Measurements from ENCODE around the gene LETM1. TPM values are rescaled to one million over a fixed set of nuclear protein-coding genes. Genes with fewer than 3 reads are reported as not detected.

The LETM1 gene
- total RNA-seq, 1 donor from 2014 or later, result 60.3 TPM

DNA sequence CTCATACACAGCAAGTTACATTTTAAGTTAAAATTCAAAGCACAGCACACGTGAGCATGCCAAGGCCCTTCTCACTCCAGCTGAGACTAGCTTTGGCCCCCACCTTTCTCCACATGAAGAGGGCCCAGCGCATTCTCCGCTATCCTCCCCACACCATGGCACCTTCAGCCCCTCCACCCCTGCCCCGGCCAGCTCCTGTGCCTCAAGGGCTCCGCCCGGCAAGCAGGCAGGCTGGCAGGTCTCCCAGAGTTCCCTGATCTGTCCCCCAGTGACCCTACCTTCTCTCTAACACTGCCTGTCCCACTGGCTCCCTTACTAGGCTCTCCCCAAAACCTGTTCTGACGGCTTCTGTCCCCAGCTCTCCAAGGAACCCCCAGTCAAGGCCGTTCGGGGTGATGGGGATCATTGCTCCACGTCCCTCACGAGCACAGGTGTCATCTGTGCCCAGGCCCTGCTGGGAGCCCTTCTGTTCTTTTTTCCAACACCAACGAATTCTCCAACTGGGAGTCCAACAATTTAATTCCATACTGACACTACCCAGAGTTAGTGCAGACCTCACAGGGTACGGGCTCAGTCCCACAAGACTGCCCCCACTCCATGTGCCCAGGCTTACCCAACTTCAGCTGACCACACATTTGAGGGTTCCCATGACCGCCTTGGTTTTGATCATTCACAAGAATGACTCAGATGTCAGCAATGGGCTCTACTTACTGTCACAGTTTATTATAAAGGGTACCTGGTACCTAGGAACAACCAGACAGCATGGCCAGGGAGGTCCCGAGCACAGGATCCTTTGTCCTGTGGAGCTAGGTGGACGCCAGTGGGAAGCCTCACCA lies 4.2 kb downstream of the LETM1 start:
- H3K9me3 Mint-ChIP-seq (ENCODE audit: unreplicated experiment), result no peaks in the 10 kb centered on the region
- H3K4me1 Mint-ChIP-seq (ENCODE audit: low read depth, unreplicated experiment), result peaks cover 13% of the 10 kb centered on the region
- Histone ChIP-seq H3K4me3 (ENCODE audit: insufficient read depth, low read depth, low read length) (no peak overlapping the region), H3K4me1 (ENCODE audit: insufficient read depth, low read length) (peaks cover 7% of the 10 kb centered on the region), H3K9me3 (ENCODE audit: insufficient read depth, low read depth, low read length) (no peaks in the 10 kb centered on the region), H3K27me3 (ENCODE audit: insufficient read depth, low read length) (no peaks in the 10 kb centered on the region), H3K27ac (ENCODE audit: low read depth, low read length) (no peak overlapping the region), H3K4me2 (ENCODE audit: low read length) (no peak overlapping the region), H4K20me1 (ENCODE audit: insufficient read depth, low read length) (peaks cover 61% of the 10 kb centered on the region), H3K36me3 (ENCODE audit: insufficient read depth, low read length) (peaks cover 7% of the 10 kb centered on the region), H2AFZ (ENCODE audit: low read depth, low read length) (no peak overlapping the region), H3K79me2 (ENCODE audit: insufficient read depth, low read length) (peaks cover 76% of the 10 kb centered on the region), H3K9ac (ENCODE audit: low read length) (no peak overlapping the region)
- no peaks in the 10 kb centered on the region for H3K27me3 Mint-ChIP-seq (ENCODE audit: low read depth, unreplicated experiment)
- H3K4me3 Mint-ChIP-seq (ENCODE audit: unreplicated experiment), result no peak overlapping the region
- H3K36me3 Mint-ChIP-seq (ENCODE audit: low read depth, unreplicated experiment), result peaks cover 6% of the 10 kb centered on the region
- FAIRE-seq (no peak), DNase-seq (ENCODE audit: low read depth) (no peak)
- TF ChIP-seq, protein P1, sequence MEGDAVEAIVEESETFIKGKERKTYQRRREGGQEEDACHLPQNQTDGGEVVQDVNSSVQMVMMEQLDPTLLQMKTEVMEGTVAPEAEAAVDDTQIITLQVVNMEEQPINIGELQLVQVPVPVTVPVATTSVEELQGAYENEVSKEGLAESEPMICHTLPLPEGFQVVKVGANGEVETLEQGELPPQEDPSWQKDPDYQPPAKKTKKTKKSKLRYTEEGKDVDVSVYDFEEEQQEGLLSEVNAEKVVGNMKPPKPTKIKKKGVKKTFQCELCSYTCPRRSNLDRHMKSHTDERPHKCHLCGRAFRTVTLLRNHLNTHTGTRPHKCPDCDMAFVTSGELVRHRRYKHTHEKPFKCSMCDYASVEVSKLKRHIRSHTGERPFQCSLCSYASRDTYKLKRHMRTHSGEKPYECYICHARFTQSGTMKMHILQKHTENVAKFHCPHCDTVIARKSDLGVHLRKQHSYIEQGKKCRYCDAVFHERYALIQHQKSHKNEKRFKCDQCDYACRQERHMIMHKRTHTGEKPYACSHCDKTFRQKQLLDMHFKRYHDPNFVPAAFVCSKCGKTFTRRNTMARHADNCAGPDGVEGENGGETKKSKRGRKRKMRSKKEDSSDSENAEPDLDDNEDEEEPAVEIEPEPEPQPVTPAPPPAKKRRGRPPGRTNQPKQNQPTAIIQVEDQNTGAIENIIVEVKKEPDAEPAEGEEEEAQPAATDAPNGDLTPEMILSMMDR (IDR thresholded peaks at IDR 0.05; ENCODE audit: insufficient read depth, low read depth, low read length), result no peak
- no peak for TF ChIP-seq EZH2 (IDR thresholded peaks at IDR 0.05; ENCODE audit: insufficient read depth, low read length)
- no peak overlapping the region for H3K27ac Mint-ChIP-seq (ENCODE audit: unreplicated experiment)

DNA sequence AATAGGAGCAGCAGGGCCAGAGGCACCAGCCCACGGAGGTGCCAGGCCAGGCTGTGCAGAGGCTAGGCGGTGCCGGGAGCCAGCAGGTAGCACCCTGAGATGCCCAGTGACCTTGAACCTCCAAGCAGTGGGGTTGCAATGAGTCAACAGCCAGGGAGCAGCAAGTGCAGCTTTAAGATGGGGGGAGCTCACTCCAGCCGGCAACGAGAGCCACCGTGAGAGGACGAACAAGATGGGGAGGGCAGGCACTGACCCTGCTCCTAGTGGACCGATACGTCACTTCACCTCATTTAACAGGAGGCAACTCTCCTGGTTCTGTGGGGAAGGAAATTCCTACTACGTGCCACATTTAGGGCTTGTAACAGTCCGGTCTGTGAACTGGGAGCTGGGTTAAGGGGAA lies 4.8 kb downstream of the LETM1 start:
- FAIRE-seq, result no peak
- H3K27ac ChIP-seq (ENCODE audit: low read depth, low read length), result no peak overlapping the region
- Mint-ChIP-seq H3K27me3 (ENCODE audit: low read depth, unreplicated experiment) (no peaks in the 10 kb centered on the region), H3K9me3 (ENCODE audit: unreplicated experiment) (no peaks in the 10 kb centered on the region), H3K4me3 (ENCODE audit: unreplicated experiment) (no peak overlapping the region), H3K27ac (ENCODE audit: unreplicated experiment) (no peak overlapping the region), H3K4me1 (ENCODE audit: low read depth, unreplicated experiment) (peaks cover 13% of the 10 kb centered on the region), H3K36me3 (ENCODE audit: low read depth, unreplicated experiment) (peaks cover 8% of the 10 kb centered on the region)
- H3K36me3 ChIP-seq (ENCODE audit: insufficient read depth, low read length), result peaks cover 10% of the 10 kb centered on the region
- H3K79me2 ChIP-seq (ENCODE audit: insufficient read depth, low read length), result peaks cover 74% of the 10 kb centered on the region
- H3K4me3 ChIP-seq (ENCODE audit: insufficient read depth, low read depth, low read length), result no peak overlapping the region
- no peaks in the 10 kb centered on the region for H3K27me3 ChIP-seq (ENCODE audit: insufficient read depth, low read length)
- H3K9me3 ChIP-seq (ENCODE audit: insufficient read depth, low read depth, low read length), result no peaks in the 10 kb centered on the region
- TF ChIP-seq EZH2 (IDR thresholded peaks at IDR 0.05; ENCODE audit: insufficient read depth, low read length), result no peak
- TF ChIP-seq, protein P1 (IDR thresholded peaks at IDR 0.05; ENCODE audit: insufficient read depth, low read depth, low read length), result no peak
- DNase-seq (ENCODE audit: low read depth), result no peak
- H2AFZ ChIP-seq (ENCODE audit: low read depth, low read length), result no peak overlapping the region
- no peak overlapping the region for H3K4me2 ChIP-seq (ENCODE audit: low read length)
- H3K9ac ChIP-seq (ENCODE audit: low read length), result no peak overlapping the region
- peaks cover 61% of the 10 kb centered on the region for H4K20me1 ChIP-seq (ENCODE audit: insufficient read depth, low read length)
- peaks cover 6% of the 10 kb centered on the region for H3K4me1 ChIP-seq (ENCODE audit: insufficient read depth, low read length)

DNA sequence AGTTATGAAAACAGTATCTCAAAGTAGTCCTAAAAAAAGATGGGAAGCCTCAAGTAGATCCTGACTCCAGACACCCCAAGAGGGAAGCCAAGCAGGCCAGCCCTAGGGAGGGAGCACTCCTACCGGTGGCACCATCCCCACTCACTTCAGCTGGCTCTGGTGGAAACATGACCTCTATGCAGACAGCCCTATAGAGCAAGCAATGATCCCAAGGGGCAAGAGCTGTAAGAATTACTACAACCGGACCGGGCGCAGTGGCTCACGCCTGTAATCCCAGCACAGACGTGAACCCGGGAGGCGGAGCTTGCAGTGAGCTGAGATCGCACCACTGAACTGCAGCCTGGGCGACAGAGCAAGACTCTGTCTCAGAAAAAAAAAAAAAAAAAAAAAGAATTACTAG lies 5.7 kb downstream of the LETM1 start:
- H3K27ac ChIP-seq (ENCODE audit: low read depth, low read length), result no peak overlapping the region
- peaks cover 66% of the 10 kb centered on the region for H3K79me2 ChIP-seq (ENCODE audit: insufficient read depth, low read length)
- FAIRE-seq (no peak), DNase-seq (ENCODE audit: low read depth) (no peak)
- H3K4me3 Mint-ChIP-seq (ENCODE audit: unreplicated experiment), result no peak overlapping the region
- TF ChIP-seq EZH2 (IDR thresholded peaks at IDR 0.05; ENCODE audit: insufficient read depth, low read length), result no peak
- TF ChIP-seq, protein P1 (IDR thresholded peaks at IDR 0.05; ENCODE audit: insufficient read depth, low read depth, low read length), result no peak
- no peak overlapping the region for H2AFZ ChIP-seq (ENCODE audit: low read depth, low read length)
- no peaks in the 10 kb centered on the region for H3K27me3 ChIP-seq (ENCODE audit: insufficient read depth, low read length)
- peaks cover 5% of the 10 kb centered on the region for H3K4me1 ChIP-seq (ENCODE audit: insufficient read depth, low read length)
- H3K9ac ChIP-seq (ENCODE audit: low read length), result no peak overlapping the region
- H4K20me1 ChIP-seq (ENCODE audit: insufficient read depth, low read length), result peaks cover 61% of the 10 kb centered on the region
- H3K4me3 ChIP-seq (ENCODE audit: insufficient read depth, low read depth, low read length), result no peak overlapping the region
- H3K4me2 ChIP-seq (ENCODE audit: low read length), result no peak overlapping the region
- no peaks in the 10 kb centered on the region for H3K27me3 Mint-ChIP-seq (ENCODE audit: low read depth, unreplicated experiment)
- no peaks in the 10 kb centered on the region for H3K9me3 Mint-ChIP-seq (ENCODE audit: unreplicated experiment)
- H3K36me3 Mint-ChIP-seq (ENCODE audit: low read depth, unreplicated experiment), result peaks cover 8% of the 10 kb centered on the region
- H3K27ac Mint-ChIP-seq (ENCODE audit: unreplicated experiment), result no peak overlapping the region
- H3K4me1 Mint-ChIP-seq (ENCODE audit: low read depth, unreplicated experiment), result peaks cover 13% of the 10 kb centered on the region
- no peaks in the 10 kb centered on the region for H3K9me3 ChIP-seq (ENCODE audit: insufficient read depth, low read depth, low read length)
- peaks cover 10% of the 10 kb centered on the region for H3K36me3 ChIP-seq (ENCODE audit: insufficient read depth, low read length)

Data from astrocyte (in vitro differentiated cells and primary cell).